ENCODE measurements around the gene CD300LF.

CD300LF gene

GRCh38 chr17:74691151-74691550 lies 21.6 kb downstream of the CD300LF start:
- in situ Hi-C loops (cut with MboI; ENCODE audit: low sequenced_read_pairs): no loop called here

- in situ Hi-C loops (cut with MboI; ENCODE audit: low sequenced_read_pairs): no loop called here
Measured at GRCh38 chr17:74690409-74690825, 22.3 kb downstream of the CD300LF start.

- in situ Hi-C loops (cut with MboI; ENCODE audit: low sequenced_read_pairs): no loop called here
Measured at GRCh38 chr17:74687886-74688285, 24.8 kb downstream of the CD300LF start.

GRCh38 chr17:74686761-74687160 lies 26.0 kb downstream of the CD300LF start:
- in situ Hi-C loops (cut with MboI; ENCODE audit: low sequenced_read_pairs): no loop called here

GRCh38 chr17:74682471-74683190 lies 30.1 kb downstream of the CD300LF start:
- in situ Hi-C loops (cut with MboI; ENCODE audit: low sequenced_read_pairs): no loop called here

GRCh38 chr17:74682028-74682427 lies 30.7 kb downstream of the CD300LF start:
- in situ Hi-C loops (cut with MboI; ENCODE audit: low sequenced_read_pairs): no loop called here

GRCh38 chr17:74680941-74681340 lies 31.8 kb downstream of the CD300LF start:
- in situ Hi-C loops (cut with MboI; ENCODE audit: low sequenced_read_pairs): no loop called here

- in situ Hi-C loops (cut with MboI; ENCODE audit: low sequenced_read_pairs): no loop called here
Measured at GRCh38 chr17:74680213-74680612, 32.5 kb downstream of the CD300LF start.

GRCh38 chr17:74679374-74679773 lies 33.3 kb downstream of the CD300LF start:
- in situ Hi-C loops (cut with MboI; ENCODE audit: low sequenced_read_pairs): no loop called here

- in situ Hi-C loops (cut with MboI; ENCODE audit: low sequenced_read_pairs): no loop called here
Measured at GRCh38 chr17:74678541-74678940, 34.2 kb downstream of the CD300LF start.

- in situ Hi-C loops (cut with MboI; ENCODE audit: low sequenced_read_pairs): no loop called here
Measured at GRCh38 chr17:74677558-74678466, 34.9 kb downstream of the CD300LF start.

- in situ Hi-C loops (cut with MboI; ENCODE audit: low sequenced_read_pairs): no loop called here
Measured at GRCh38 chr17:74671031-74671771, 41.5 kb downstream of the CD300LF start.

GRCh38 chr17:74670329-74670728 lies 42.4 kb downstream of the CD300LF start:
- in situ Hi-C loops (cut with MboI; ENCODE audit: low sequenced_read_pairs): no loop called here

GRCh38 chr17:74663561-74663960 lies 49.2 kb downstream of the CD300LF start:
- in situ Hi-C loops (cut with MboI; ENCODE audit: low sequenced_read_pairs): no loop called here

GRCh38 chr17:74659889-74660288 lies 52.8 kb downstream of the CD300LF start:
- in situ Hi-C loops (cut with MboI; ENCODE audit: low sequenced_read_pairs): loop anchor here (10.0 kb wide), 1 partner anchor 205 kb away; no protein-coding TSS in a partner anchor

- in situ Hi-C loops (cut with MboI; ENCODE audit: low sequenced_read_pairs): loop anchor here (10.0 kb wide), 1 partner anchor 206 kb away; no protein-coding TSS in a partner anchor
Measured at GRCh38 chr17:74658620-74659019, 54.1 kb downstream of the CD300LF start.

GRCh38 chr17:74654742-74655141 lies 58.0 kb downstream of the CD300LF start:
- in situ Hi-C loops (cut with MboI; ENCODE audit: low sequenced_read_pairs): loop anchor here (10.0 kb wide), 1 partner anchor 210 kb away; no protein-coding TSS in a partner anchor

- in situ Hi-C loops (cut with MboI; ENCODE audit: low sequenced_read_pairs): loop anchor here (10.0 kb wide), 1 partner anchor 213 kb away; no protein-coding TSS in a partner anchor
Measured at GRCh38 chr17:74652020-74652419, 60.7 kb downstream of the CD300LF start.

- in situ Hi-C loops (cut with MboI; ENCODE audit: low sequenced_read_pairs): loop anchor here (10.0 kb wide), 1 partner anchor 215 kb away; no protein-coding TSS in a partner anchor
Measured at GRCh38 chr17:74649909-74650308, 62.8 kb downstream of the CD300LF start.

GRCh38 chr17:74647871-74648672 lies 64.7 kb downstream of the CD300LF start:
- in situ Hi-C loops (cut with MboI; ENCODE audit: low sequenced_read_pairs): no loop called here
